Uterus (tissue), 2 donors: ENCODE data around the gene TRIM8.

Experiments
- CTCF ChIP-seq, 4 experiments: fragments of 200-600 bp in 2 of 4; fragments of 450-650 bp in 2 of 4; sonication (generic) in 2 of 4; IDR thresholded peaks; one replicate each; pipeline ENCODE4 v1.5.1; 2016 to 2019; ENCODE audit warnings: antibody characterized with exemption in 4 of 4, mild to moderate bottlenecking in 2 of 4, moderate library complexity in 1 of 4
- POLR2A ChIP-seq, 2 donors: fragments of 450-650 bp; IDR thresholded peaks; one replicate each; pipeline ENCODE4 v1.6.1; 2016; ENCODE audit warnings: antibody characterized with exemption in 2 of 2, mild to moderate bottlenecking in 1 of 2, moderate library complexity in 1 of 2

DNA sequence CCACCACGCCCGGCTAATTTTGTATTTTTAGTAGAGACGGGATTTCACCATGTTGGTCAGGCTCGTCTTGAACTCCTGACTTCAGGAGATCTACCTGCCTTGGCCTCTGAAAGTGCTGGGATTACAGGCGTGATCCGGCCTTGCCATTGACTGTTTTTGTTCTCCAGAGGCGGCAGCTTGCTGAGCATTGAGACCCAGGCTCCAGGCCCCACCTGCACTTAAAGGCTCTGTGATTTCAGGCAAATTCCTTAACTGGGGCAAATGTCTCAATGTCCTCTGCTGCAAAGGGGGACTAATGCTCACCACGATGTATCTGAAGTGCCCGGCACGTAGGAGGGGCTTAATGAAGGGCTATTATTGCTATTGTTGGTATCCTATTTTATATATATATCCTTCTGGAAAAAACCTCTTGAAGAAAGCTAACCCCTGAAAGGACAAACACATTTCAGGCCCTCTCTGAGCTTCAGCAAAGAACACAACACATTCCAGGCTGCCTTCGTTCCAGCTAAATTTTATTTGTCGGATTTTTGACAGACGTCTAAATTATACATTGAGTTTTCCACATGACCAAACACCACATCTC is 29.0 kb downstream of the TRIM8 start:
- TF ChIP-seq POLR2A (IDR thresholded peaks at IDR 0.05) (no peak), CTCF (IDR thresholded peaks at IDR 0.05) (no peak)
